ENCODE data around the gene MAP3K9.

MAP3K9 gene

DNA sequence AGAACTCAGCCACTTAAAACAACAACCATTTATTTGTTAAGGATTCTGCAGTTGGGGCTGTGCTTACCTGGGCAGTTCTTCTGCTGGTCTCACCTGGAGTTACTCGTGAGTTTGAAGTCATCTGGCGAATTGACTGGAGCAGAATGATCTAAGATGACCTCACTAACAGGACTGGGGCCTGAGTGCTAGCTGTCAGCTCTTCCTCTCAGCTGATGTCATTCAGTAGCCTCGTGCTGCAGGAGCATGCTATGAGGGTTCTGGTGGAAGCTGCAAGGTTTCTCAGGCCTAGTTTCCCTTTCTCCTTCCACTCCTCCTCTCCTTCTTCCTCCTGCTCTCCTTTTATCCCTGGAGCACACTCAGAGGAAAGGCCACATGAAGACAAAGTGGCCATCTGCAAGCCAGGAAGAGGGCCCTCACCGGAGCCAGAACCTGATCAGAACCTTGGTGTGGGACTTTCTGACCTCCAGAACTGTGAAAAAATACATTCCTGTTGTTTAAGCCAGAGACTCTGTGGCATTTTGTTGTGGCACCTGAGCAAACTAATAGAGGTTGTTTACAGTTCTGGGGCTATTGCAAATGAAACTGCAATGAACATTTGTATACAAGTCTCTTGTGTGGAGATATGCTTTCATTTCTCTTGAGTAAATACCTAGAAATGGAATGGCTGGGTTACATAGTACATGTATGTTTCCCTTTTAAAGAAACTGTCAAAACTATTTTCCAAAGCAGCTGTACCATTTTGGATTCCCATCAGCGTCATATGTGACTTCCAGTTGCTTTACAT is 21.9 kb upstream of the MAP3K9 start:
- Mint-ChIP-seq H3K9me3 (peaks cover 10% of the 10 kb centered on the region), H3K27me3 (no peaks in the 10 kb centered on the region), H3K4me3 (no peak overlapping the region), H3K36me3 (ENCODE audit: low read depth) (no peaks in the 10 kb centered on the region), H3K4me1 (no peaks in the 10 kb centered on the region), H3K27ac (no peak overlapping the region)
- no peak for DNase-seq
- no peak for ATAC-seq

DNA sequence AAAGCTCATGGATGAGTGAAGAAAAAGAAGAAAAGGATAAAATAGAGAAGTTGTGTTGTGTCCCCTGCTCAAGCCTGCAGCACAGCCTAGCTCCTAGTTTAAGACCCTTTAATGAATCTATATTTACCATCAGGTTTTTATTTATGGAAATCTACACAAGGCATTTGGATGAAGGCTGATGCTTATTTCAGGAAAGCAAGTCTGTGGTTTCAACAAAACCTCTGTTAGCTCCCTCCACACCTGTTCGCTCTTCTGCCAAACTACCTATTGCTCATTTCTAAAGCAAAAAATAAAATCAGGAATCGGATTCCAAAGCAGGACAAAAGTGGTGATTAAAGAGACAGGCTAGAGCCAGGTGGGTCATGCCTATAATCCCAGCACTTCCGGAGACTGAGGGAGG is 18.9 kb upstream of the MAP3K9 start:
- ATAC-seq (no peak), DNase-seq (no peak)
- H3K36me3 Mint-ChIP-seq (ENCODE audit: low read depth): no peaks in the 10 kb centered on the region
- no peaks in the 10 kb centered on the region for H3K9me3 Mint-ChIP-seq
- H3K27ac Mint-ChIP-seq: no peak overlapping the region
- H3K4me3 Mint-ChIP-seq: no peak overlapping the region
- H3K27me3 Mint-ChIP-seq: peaks cover 12% of the 10 kb centered on the region
- H3K4me1 Mint-ChIP-seq: no peaks in the 10 kb centered on the region

DNA sequence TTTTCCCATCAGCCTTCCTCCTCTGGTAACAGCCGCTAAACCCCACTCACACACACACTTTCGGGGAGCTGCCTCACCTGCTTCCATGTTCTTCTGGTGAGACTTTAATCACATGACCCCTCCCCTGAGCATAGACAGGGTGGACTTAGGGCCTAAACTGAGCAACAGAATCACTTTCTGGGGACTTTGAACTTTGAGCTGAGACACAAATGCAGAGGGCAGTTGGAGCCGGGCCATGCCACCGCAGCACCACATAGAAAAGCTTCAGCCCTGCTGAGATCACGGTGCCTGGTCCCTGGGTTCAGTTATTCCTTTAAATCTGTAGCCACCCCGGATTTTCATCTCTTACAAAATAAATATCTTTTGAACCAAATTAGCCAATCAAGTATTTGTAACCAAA is 18.4 kb upstream of the MAP3K9 start:
- no peak overlapping the region for H3K4me3 Mint-ChIP-seq
- no peak overlapping the region for H3K27ac Mint-ChIP-seq
- no peaks in the 10 kb centered on the region for H3K36me3 Mint-ChIP-seq (ENCODE audit: low read depth)
- DNase-seq: no peak
- peaks cover 16% of the 10 kb centered on the region for H3K27me3 Mint-ChIP-seq
- H3K9me3 Mint-ChIP-seq: no peaks in the 10 kb centered on the region
- no peaks in the 10 kb centered on the region for H3K4me1 Mint-ChIP-seq
- no peak for ATAC-seq

DNA sequence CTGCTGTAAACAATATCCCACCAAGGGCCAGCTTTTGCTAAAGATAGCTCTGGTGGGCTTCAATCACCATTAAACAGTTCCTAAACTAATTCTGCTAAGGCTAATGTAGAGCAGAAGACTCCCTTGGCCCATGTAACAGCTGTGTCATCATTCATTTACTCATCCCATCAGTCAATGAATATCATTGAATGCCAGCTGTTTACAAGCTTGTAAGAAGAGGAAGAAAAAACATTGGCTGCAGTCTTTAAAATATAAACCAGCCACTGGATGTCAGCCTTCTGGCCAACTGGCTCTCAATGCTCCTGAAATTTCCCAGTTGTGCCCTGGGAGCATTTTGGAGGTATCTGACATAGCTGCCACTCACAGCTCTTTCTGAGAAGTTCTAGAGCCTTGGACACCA is 18.0 kb upstream of the MAP3K9 start:
- ATAC-seq: no peak
- Mint-ChIP-seq H3K36me3 (ENCODE audit: low read depth) (no peaks in the 10 kb centered on the region), H3K27me3 (peaks cover 18% of the 10 kb centered on the region), H3K27ac (no peak overlapping the region), H3K4me1 (no peaks in the 10 kb centered on the region), H3K9me3 (no peaks in the 10 kb centered on the region), H3K4me3 (no peak overlapping the region)
- DNase-seq: no peak

- ATAC-seq: no peak
- no peaks in the 10 kb centered on the region for H3K9me3 Mint-ChIP-seq
- no peak for DNase-seq
- H3K4me3 Mint-ChIP-seq: peak overlapping the region; percentile 68
- H3K36me3 Mint-ChIP-seq (ENCODE audit: low read depth): no peaks in the 10 kb centered on the region
- no peak overlapping the region for H3K27ac Mint-ChIP-seq
- peaks cover 6% of the 10 kb centered on the region for H3K4me1 Mint-ChIP-seq
- H3K27me3 Mint-ChIP-seq: peaks cover 41% of the 10 kb centered on the region
Measured at GRCh38 chr14:70823281-70823680, 14.0 kb upstream of the MAP3K9 start.

DNA sequence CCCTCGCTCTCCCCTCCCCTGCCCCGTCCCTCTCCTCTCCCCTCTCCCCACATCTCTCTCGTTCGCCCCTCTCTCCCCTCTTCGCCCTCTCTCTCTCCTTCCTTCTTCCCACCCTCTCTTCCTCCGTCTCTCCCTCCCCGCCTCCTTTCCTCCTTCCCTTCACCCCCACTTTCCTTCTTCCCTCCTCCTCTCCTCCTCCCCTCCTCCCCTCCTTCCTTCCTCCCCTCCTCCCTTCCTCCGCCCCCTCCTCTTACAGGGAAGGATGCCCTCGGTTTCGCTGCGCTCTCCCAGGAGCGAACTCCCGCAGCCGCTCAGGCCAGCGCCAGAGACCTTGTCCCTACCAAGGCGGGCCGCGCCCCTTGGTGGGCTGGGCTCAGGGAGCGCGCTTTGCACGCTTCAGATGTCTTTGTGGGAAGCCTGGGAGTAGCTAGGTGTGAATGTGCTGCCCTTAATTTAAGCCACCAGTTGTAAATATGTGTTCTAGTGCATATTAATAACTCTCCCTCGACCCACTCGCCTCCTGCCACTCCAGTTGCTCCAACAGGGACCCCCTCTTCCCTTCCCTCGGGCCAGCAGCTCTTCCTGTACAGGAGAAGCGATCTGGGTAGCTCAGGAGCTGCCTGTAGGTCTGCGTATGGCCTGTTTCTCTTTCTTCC is 13.3 kb upstream of the MAP3K9 start:
- ATAC-seq: no peak
- H3K27me3 Mint-ChIP-seq: peaks cover 41% of the 10 kb centered on the region
- peak overlapping the region; percentile 18 for H3K27ac Mint-ChIP-seq
- peak overlapping the region; percentile 68 for H3K4me3 Mint-ChIP-seq
- H3K36me3 Mint-ChIP-seq (ENCODE audit: low read depth): no peaks in the 10 kb centered on the region
- no peak for DNase-seq
- no peaks in the 10 kb centered on the region for H3K9me3 Mint-ChIP-seq
- H3K4me1 Mint-ChIP-seq: peaks cover 10% of the 10 kb centered on the region

DNA sequence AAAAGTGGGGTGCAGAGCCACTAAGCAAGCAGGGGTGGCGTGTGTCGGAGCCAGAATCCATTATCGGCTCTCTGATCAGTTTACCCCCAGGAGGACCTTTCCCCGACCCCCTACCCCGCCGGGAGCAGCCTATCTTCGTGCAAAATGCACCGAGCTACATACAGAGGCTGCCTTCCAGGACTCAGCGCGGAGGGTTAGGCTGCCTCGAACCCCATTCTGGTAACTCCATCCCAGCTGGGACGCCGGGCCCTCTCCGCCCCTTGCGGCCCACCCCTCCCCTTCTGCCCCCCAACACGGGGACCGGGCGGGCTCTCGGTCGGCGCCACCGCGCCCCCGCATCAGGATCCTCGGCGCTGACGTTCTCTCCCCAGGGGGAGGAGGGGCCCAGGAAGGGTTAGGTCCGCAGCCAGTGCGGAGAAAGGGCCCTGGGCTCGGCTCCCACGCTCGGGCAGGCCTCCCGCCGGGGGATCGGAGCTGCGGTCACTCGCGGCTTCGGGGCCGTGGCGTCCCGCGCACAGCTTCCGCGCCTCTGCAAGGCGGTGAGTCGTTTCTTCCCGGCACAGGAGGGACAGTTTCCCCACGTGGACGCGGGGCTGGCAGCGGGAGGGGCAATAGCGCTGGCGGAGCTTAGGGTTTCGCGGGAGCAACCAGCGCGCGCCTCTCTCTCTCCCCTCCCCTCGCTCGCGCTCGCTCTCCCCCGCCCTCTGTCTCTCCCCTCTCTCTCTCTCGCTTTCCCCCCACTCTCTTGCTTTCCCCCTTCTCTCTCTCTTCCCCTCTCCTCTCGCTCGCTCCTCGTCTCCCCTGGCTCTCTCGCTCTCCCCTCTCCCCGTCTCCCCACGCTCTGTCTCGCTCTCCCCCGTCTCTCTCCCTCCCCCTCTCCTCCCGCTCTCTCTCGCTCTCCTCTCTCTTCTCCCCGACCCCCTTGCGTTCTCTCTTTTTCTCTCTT is 12.5 kb upstream of the MAP3K9 start:
- no peaks in the 10 kb centered on the region for H3K9me3 Mint-ChIP-seq
- H3K27me3 Mint-ChIP-seq: peaks cover 41% of the 10 kb centered on the region
- peaks cover 12% of the 10 kb centered on the region for H3K4me1 Mint-ChIP-seq
- peak overlapping the region; percentile 68 for H3K4me3 Mint-ChIP-seq
- peak; percentile 41 for ATAC-seq
- DNase-seq: peak; percentile 57
- no peaks in the 10 kb centered on the region for H3K36me3 Mint-ChIP-seq (ENCODE audit: low read depth)
- H3K27ac Mint-ChIP-seq: no peak overlapping the region

- no peaks in the 10 kb centered on the region for H3K9me3 Mint-ChIP-seq
- no peak overlapping the region for H3K4me3 Mint-ChIP-seq
- ATAC-seq (no peak), DNase-seq (no peak)
- no peak overlapping the region for H3K27ac Mint-ChIP-seq
- no peaks in the 10 kb centered on the region for H3K36me3 Mint-ChIP-seq (ENCODE audit: low read depth)
- peaks cover 16% of the 10 kb centered on the region for H3K4me1 Mint-ChIP-seq
- peaks cover 23% of the 10 kb centered on the region for H3K27me3 Mint-ChIP-seq
Measured at GRCh38 chr14:70816525-70816924, 7.2 kb upstream of the MAP3K9 start.

- Mint-ChIP-seq H3K27ac (no peak overlapping the region), H3K36me3 (ENCODE audit: low read depth) (no peaks in the 10 kb centered on the region), H3K27me3 (peaks cover 7% of the 10 kb centered on the region), H3K9me3 (no peaks in the 10 kb centered on the region), H3K4me1 (peaks cover 10% of the 10 kb centered on the region), H3K4me3 (no peak overlapping the region)
- no peak for ATAC-seq
- no peak for DNase-seq
Measured at GRCh38 chr14:70814466-70814865, 5.2 kb upstream of the MAP3K9 start.

- Mint-ChIP-seq H3K27ac (no peak overlapping the region), H3K4me3 (no peak overlapping the region), H3K27me3 (peaks cover 3% of the 10 kb centered on the region), H3K4me1 (peaks cover 11% of the 10 kb centered on the region), H3K9me3 (no peaks in the 10 kb centered on the region), H3K36me3 (ENCODE audit: low read depth) (peaks cover 2% of the 10 kb centered on the region)
- DNase-seq (no peak), ATAC-seq (no peak)
Measured at GRCh38 chr14:70812124-70812818, 3.0 kb upstream of the MAP3K9 start.

DNA sequence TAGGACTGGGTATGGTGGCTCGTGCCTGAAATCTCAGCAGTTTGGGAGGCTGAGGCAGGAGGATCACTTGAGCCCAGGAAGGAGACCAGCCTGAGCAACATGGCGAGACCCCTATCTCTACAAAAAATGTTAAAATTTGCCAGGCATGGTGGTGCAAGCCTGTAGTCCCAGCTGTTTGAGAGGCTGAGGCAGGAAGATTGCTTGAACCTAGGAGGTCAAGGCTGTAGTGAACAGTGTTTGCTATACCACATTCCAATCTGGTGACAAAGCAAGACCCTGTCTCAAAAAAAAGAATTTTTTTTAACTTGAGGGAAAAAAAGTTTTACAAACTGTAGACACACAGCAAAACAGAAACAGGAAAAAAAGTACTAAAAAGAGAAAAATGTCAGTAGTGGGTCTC is 2.3 kb upstream of the MAP3K9 start:
- DNase-seq (no peak), ATAC-seq (no peak)
- no peak overlapping the region for H3K4me3 Mint-ChIP-seq
- peaks cover 3% of the 10 kb centered on the region for H3K27me3 Mint-ChIP-seq
- no peak overlapping the region for H3K27ac Mint-ChIP-seq
- H3K36me3 Mint-ChIP-seq (ENCODE audit: low read depth): peaks cover 2% of the 10 kb centered on the region
- no peaks in the 10 kb centered on the region for H3K9me3 Mint-ChIP-seq
- H3K4me1 Mint-ChIP-seq: peaks cover 11% of the 10 kb centered on the region

GRCh38 chr14:70811050-70811449 is 1.7 kb upstream of the MAP3K9 start:
- DNase-seq: no peak
- no peaks in the 10 kb centered on the region for H3K9me3 Mint-ChIP-seq
- H3K4me1 Mint-ChIP-seq: peaks cover 11% of the 10 kb centered on the region
- H3K27me3 Mint-ChIP-seq: peaks cover 3% of the 10 kb centered on the region
- H3K27ac Mint-ChIP-seq: no peak overlapping the region
- no peak overlapping the region for H3K4me3 Mint-ChIP-seq
- peaks cover 2% of the 10 kb centered on the region for H3K36me3 Mint-ChIP-seq (ENCODE audit: low read depth)
- no peak for ATAC-seq

GRCh38 chr14:70810621-70811020 is 1.3 kb upstream of the MAP3K9 start:
- Mint-ChIP-seq H3K9me3 (no peaks in the 10 kb centered on the region), H3K27ac (no peak overlapping the region), H3K36me3 (ENCODE audit: low read depth) (peaks cover 2% of the 10 kb centered on the region), H3K27me3 (peaks cover 3% of the 10 kb centered on the region), H3K4me1 (peaks cover 11% of the 10 kb centered on the region), H3K4me3 (no peak overlapping the region)
- ATAC-seq (no peak), DNase-seq (no peak)
